Kidney capillary endothelial cell (primary cell): ENCODE measurements around the gene LYPD1.
"Not testable (repeated sequence)": the region's sequence is repeated elsewhere in the genome, so short reads cannot be mapped to it uniquely, and the experiment has no call there.

Experiments used
- DNase-seq: peaks from one replicate; pipeline ENCODE4 v3.0.0-alpha.2; 2018; ENCODE audit warnings: low spot score

Gene LYPD1

GRCh38 chr2:132669908-132670495, at the start of gene LYPD1:
LYPD1 (minus strand) TSS chr2:132670205; CDS start chr2:132669932, 273 bp downstream.
- no peak for DNase-seq

GRCh38 chr2:132719480-132719879, 49.5 kb upstream of the LYPD1 start:
- no peak for DNase-seq

DNA sequence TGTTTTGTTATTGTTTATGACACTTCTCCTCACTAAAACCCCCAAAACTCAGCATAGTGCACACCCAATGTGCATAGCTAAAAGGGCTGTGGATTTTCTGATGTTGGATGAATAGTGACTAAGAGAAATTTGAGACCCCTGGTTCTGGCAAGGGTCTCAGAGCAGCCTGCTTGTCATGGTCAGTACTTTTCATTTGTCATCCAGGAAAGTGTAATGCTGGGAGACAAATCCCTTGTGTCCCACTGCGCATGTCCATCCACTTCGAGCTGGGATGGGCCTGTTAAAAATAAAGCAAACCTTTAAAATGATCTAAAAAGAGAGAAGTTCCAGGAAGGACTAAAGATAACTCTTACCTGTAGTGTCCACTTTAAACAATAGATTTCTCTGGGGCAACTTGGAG, 46.9 kb upstream of the LYPD1 start:
- DNase-seq: no peak

DNA sequence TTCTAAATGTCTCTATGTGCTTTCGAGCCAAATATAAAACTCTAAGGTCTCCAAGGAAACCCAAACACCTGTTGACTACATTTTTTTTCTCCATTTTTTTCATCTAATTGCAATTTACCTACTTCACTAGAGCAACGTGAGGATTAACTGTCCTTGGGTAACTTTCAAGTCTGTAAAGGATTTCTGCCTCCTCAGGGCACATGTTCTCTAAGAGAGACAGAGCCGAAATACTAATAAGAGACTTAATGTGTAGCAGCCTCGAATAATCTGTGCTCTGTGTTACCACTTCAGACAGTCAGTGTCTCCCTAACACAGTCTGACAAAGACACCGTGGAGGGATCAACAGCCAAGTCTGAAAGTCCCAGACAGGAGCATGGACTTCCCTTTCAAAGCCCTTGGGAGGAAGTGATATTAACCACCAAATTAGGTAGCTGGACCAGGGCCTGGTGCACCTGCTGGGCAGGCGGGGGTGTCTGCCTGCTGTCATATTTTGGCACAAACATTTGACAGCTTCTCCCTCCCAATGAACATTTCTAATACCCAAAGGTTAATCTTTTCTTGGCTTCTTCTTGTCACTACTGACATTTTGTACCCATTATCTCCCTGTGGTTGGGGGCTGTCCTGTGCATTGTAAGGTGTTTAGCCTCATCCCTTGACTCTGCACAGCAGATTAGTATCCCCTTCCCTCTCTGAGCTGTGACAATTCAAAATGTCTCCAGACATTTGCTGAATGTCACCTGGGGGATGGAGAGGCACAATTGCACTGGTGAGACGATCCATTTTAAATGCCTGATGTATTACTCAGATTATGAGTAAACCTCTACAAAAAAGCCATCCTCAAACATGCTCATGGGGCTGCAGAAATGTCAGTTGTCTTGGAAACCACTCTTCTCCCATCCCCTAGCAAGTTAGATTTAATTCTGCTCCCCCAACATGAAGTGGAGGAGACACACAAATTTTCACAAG, 45.7 kb upstream of the LYPD1 start:
- no peak for DNase-seq

DNA sequence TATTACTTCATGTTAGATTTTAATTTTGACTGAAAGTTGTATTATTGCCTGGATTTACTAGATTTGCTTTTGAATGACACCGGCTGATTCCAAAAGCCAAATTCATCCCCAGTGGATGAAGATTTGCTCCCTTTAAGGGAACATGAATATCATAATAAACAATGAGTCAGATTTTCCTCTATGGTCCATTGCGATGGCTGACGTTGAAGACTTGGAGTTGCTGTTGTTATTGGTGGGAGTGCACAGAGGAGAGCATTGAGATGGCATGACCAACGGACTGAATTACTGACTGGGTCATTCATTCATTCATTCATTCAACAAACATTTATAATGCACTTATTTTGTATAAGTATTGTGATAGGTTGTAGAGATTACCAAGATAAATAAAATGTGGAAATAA, 33.4 kb upstream of the LYPD1 start:
- no peak for DNase-seq

- no peak for DNase-seq
These were observed 31.8 kb upstream of the LYPD1 start for GRCh38 chr2:132701810-132702209.

GRCh38 chr2:132699802-132700201, 29.8 kb upstream of the LYPD1 start:
- DNase-seq: not testable (repeated sequence)

DNA sequence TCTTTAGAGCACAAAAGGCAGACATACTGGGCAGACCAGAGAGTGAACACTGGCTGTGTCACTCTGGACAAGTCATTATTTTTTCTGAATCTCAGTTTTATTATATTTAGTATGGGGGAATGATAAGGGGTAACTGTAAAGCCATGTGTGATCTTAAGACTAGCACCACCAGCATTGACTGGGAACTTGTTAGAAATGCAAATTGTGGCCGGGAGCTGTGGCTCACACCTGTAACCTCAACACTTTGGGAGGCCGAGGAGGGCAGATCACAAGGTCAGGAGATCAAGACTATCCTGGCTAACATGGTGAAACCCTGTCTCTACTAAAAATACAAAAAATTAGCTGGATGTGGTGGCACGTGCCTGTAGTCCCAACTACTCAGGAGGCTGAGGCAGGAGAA, 28.3 kb upstream of the LYPD1 start:
- not testable (repeated sequence) for DNase-seq

DNA sequence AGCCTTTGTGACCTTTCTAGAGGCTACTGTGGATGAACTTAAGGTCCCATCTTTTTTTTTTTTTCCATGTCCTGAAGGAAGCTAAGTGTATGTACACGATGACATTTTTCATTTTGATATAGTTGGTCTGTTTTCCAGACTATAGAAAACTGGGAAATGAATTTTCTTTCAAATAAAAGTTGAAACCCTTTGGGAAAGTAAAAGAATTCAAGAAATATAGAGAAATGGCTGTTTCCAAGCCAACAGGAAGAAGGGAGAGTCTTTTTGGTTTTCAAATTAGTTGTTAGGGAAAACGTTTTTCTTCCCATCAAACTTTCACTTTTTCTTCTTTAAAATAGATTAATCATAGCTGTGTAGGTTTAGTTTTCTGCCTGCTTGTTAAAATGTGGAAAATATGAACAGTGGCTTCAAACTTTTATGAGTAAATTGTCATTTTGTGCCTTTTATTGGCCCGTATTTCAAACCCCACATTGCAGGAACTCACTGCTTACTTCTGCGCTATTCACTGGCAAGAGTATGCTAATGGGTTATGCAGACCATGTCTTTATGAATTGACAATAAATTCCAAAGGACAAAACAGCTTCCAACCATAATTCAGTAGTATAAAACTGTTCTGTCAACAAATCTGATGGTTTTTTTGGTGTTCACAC, 27.7 kb upstream of the LYPD1 start:
- DNase-seq: no peak

DNA sequence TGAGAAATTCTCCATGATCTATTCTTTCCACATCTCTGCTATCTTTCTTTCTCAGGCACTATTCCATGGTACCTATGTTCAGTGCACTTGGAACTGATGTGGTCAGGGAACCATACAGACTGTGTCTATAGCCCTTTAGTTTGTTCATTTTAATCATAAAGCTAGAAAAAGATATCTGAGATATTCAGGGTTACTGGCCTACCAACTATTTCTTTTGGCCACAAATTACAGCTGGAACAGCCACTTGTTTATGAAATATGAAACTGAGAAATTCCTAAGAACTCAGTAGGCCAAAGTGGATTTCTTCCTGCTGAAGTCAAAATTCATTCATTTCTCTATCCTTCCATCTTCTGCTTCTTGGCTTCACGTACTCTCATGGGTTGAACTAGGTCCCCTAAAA, 22.8 kb upstream of the LYPD1 start:
- DNase-seq: no peak

GRCh38 chr2:132691556-132691955, 21.6 kb upstream of the LYPD1 start:
- DNase-seq: no peak

GRCh38 chr2:132690664-132691303, 20.8 kb upstream of the LYPD1 start:
- DNase-seq: no peak

- DNase-seq: no peak
These were observed 11.8 kb upstream of the LYPD1 start for GRCh38 chr2:132681766-132682165.

- DNase-seq: no peak
These were observed 10.5 kb upstream of the LYPD1 start for GRCh38 chr2:132680544-132680943.

- no peak for DNase-seq
These were observed 8.5 kb upstream of the LYPD1 start for GRCh38 chr2:132678483-132678882.

DNA sequence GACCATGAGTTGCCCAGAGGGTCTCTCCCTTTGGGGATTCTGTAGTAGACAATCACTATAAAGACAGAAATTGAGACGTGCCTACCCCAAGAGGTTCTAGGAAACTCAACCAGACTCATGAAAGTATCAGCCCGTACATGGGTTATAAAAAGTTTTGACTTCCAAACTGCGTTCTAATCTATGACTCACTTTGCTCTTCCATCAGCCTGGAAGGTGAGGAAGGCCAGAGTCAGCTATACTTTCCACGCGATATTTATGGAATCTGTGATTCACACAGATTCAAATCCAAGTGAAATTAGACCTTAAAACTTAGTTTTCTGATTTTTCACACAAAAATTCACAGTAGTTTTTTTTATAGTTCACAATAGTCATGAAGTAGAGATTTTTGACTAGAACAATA, 7.7 kb upstream of the LYPD1 start:
- DNase-seq: no peak

- DNase-seq: no peak
These were observed 7.0 kb upstream of the LYPD1 start for GRCh38 chr2:132676999-132677398.

- peak; percentile 67 for DNase-seq
These were observed 1.3 kb upstream of the LYPD1 start for GRCh38 chr2:132671151-132671835.

DNA sequence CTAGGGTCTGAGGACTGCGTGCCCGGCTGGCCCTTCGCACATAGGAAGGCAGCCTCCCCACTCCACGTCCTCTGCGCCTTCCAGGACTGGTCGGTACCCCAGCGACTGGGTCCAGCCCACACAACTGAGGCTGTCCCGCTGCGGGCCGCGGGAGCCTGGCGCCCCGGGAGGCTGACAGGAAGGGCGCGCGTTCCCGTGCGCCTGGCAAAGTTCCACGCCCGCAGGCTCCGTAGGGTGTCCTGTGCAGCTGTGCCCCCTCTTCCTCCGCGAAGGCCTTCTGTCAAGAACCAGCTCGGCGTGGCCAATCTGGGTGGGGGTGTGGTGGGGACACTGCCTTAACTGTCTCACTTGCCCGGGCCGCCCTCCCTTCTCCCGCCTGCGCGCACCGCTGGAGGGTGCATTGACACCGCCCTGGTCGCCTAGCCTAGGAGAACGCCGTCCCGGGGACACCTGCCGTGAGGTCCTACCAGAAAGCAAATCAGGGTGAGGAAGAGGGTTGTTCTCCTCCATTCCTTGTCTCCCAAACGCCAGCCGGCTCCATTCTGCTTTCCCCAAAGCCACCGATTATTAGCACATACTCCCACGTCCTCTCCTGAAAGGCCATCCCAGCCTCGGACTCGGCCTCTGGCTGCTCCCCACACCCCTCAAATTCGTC, 618 bp upstream of the LYPD1 start:
- no peak for DNase-seq

DNA sequence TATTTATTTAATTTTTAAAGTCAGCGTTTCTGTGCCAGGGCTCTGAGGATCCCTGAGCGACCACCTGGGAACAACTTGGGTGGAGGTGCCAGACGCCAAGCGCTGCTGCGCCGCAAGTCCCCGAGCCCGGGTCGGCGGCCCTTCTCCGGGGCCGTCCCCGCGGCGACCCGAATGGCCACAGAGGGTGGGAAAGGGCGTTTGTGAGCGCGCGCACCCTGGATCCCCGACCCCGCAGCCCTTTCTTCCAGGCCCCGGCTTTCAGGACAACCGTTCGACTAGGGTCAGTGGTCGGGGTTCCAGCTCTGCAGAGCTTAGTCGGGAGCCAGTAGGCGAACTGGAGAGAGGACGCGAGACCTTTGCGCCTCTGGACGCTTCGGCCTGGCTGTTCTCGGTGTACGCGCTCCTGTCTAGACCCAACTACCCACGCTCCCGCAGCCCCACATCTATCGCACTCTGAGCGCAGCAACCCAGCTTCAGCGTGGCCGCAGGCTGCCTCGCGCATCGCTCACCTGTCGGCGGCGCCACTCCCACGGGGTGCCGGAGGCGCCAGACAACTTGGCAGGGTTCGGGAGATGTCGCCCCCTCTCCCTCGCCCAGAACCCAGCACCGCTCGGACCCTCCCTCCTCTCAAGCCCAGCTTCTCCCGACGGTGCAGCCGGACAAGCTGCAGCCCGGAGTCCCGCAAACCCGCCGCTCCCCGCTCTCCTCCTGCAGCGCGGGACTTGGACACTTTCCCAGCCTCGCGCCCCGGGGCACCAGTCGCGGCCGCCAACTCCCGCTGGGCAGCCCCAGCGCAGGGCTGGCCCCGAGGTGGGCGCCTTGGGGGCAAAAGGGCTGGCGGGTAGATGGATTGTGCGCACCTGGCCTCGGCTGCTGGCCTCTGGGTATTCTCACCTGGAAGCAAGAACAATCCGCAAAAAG, 758 bp downstream of the LYPD1 start:
- no peak for DNase-seq
